B cell (primary cell): ENCODE data around the gene CERT1. TPM values are rescaled to one million over a fixed set of nuclear protein-coding genes. Genes with fewer than 3 reads are reported as not detected.
A peak's percentile ranks its signal among the peaks of the same experiment; 100 is the strongest.

ENCODE experiments used
- ATAC-seq: fragments of 200-7000 bp; cut with Tn5 transposase; one replicate; pipeline ENCODE4 v1.10.0; 2021; ENCODE audit warnings: low read depth, mild to moderate bottlenecking, moderate number of reproducible peaks, moderate library complexity
- CTCF ChIA-PET: fragments of 350-600 bp; sonication (Branson Sonifier 250); formaldehyde crosslinking; loops from one replicate; lab custom pipeline; 2021; ENCODE audit warnings: antibody characterized with exemption, inconsistent platforms; lab: Charles Lee
- POLR2A ChIA-PET: fragments of 350-600 bp; sonication (Branson Sonifier 250); formaldehyde crosslinking; loops from one replicate; lab custom pipeline; 2021; ENCODE audit warnings: antibody characterized with exemption; lab: Charles Lee
- DNase-seq: peaks from one replicate; pipeline ENCODE4 v3.0.0; 2013
- H2AFZ ChIP-seq: 2 replicates; pipeline ENCODE4 v1.6.1; 2012; ENCODE audit warnings: mild to moderate bottlenecking, low read depth, low read length; ENCODE audit not compliant: insufficient read depth, poor library complexity, severe bottlenecking
- H3K27ac ChIP-seq, 2 donors: 1 replicate in 1 of 2; 2 replicates in 1 of 2; pipeline ENCODE4 v1.5.1; 2012 to 2013; ENCODE audit warnings: low read length in 2 of 2, mild to moderate bottlenecking in 2 of 2, moderate library complexity in 1 of 2
- H3K27me3 ChIP-seq, 4 experiments: fragments of 200-600 bp in 1 of 4; sonication (generic) in 1 of 4; replicated peaks in 1 of 4; 1 replicate in 2 of 4; 2 replicates in 2 of 4; pipeline versions ENCODE4 v1.6.1 to v1.7.0; 2013 to 2016; ENCODE audit warnings: low read length in 3 of 4, mild to moderate bottlenecking in 2 of 4, mixed read lengths in 1 of 4, moderate library complexity in 1 of 4; ENCODE audit not compliant: insufficient read depth in 4 of 4, control insufficient read depth in 3 of 4; ENCODE audit errors: control extremely low read depth in 1 of 4
- H3K36me3 ChIP-seq, 2 experiments: replicated peaks in 1 of 2; 1 replicate in 1 of 2; 2 replicates in 1 of 2; pipeline versions ENCODE4 v1.6.1 to v1.7.1; 2013; ENCODE audit warnings: low read length in 1 of 2; ENCODE audit not compliant: insufficient read depth in 2 of 2, control insufficient read depth in 1 of 2; ENCODE audit errors: control extremely low read depth in 1 of 2, extremely low read depth in 1 of 2
- H3K4me1 ChIP-seq, 2 donors: fragments of 200-600 bp in 1 of 2; sonication (generic) in 1 of 2; 1 replicate in 1 of 2; 2 replicates in 1 of 2; pipeline versions ENCODE4 v1.5.1 to v1.6.1; 2013 to 2017; ENCODE audit warnings: low read length in 2 of 2; ENCODE audit not compliant: control insufficient read depth in 2 of 2, insufficient read depth in 2 of 2
- H3K4me2 ChIP-seq: replicated peaks from 2 replicates; pipeline ENCODE3; 2012; ENCODE audit warnings: mild to moderate bottlenecking, low read depth, low read length; ENCODE audit not compliant: poor library complexity, severe bottlenecking
- H3K4me3 ChIP-seq, 5 experiments: fragments of 200-600 bp in 1 of 5; sonication (generic) in 1 of 5; 1 replicate in 3 of 5; 2 replicates in 2 of 5; pipeline versions ENCODE4 v1.5.1 to v1.7.0; 2011 to 2016; ENCODE audit warnings: low read length in 4 of 5, mild to moderate bottlenecking in 4 of 5, low read depth in 2 of 5, control low read depth in 1 of 5, moderate library complexity in 1 of 5; ENCODE audit not compliant: insufficient read depth in 1 of 5; ENCODE audit errors: control extremely low read depth in 1 of 5, extremely low read depth in 1 of 5
- H3K79me2 ChIP-seq: fragments of 200-600 bp; sonication (generic); one replicate; pipeline ENCODE4 v1.6.0; 2016; ENCODE audit warnings: low read length; ENCODE audit not compliant: control insufficient read depth, insufficient read depth
- H3K9ac ChIP-seq: fragments of 200-600 bp; sonication (generic); 2 replicates; pipeline ENCODE4 v1.6.1; 2017; ENCODE audit warnings: mild to moderate bottlenecking, low read length, moderate library complexity
- H3K9me3 ChIP-seq, 3 donors: one replicate each; pipeline versions ENCODE4 v1.6.1 to v1.7.1; 2013; ENCODE audit warnings: low read length in 2 of 3; ENCODE audit not compliant: control insufficient read depth in 2 of 3, insufficient read depth in 1 of 3; ENCODE audit errors: control extremely low read depth in 1 of 3
- H4K20me1 ChIP-seq: 2 replicates; pipeline ENCODE4 v1.6.0; 2012; ENCODE audit warnings: mild to moderate bottlenecking, low read length; ENCODE audit not compliant: insufficient read depth, control insufficient read depth, poor library complexity, severe bottlenecking
- H3K27ac Mint-ChIP-seq: one replicate; pipeline ENCODE4 v1.8.0; 2021; ENCODE audit warnings: mixed read lengths
- H3K27me3 Mint-ChIP-seq: one replicate; pipeline ENCODE4 v1.8.0; 2021; ENCODE audit warnings: mixed read lengths
- H3K4me1 Mint-ChIP-seq: one replicate; pipeline ENCODE4 v1.8.0; 2021; ENCODE audit warnings: mixed read lengths
- H3K4me3 Mint-ChIP-seq: one replicate; pipeline ENCODE4 v1.8.0; 2021; ENCODE audit warnings: mixed read lengths
- H3K9me3 Mint-ChIP-seq: one replicate; pipeline ENCODE4 v1.8.0; 2022; ENCODE audit warnings: mixed read lengths; ENCODE audit not compliant: insufficient read depth
- CTCF ChIP-seq: fragments of 200-600 bp; IDR thresholded peaks from one replicate; pipeline ENCODE4 v1.8.0; 2022; ENCODE audit warnings: antibody characterized with exemption, mild to moderate bottlenecking
- EZH2 ChIP-seq: IDR thresholded peaks from 2 replicates; pipeline ENCODE4 v1.6.1; 2012; ENCODE audit warnings: borderline replicate concordance, low read depth, mild to moderate bottlenecking, moderate library complexity, low read length; ENCODE audit not compliant: insufficient read depth, poor library complexity, severe bottlenecking
- WGBS: methylation state at CpG from one replicate; pipeline ENCODE4 v1.1.5; 2013; ENCODE audit warnings: missing lambda C conversion rate; ENCODE audit not compliant: insufficient coverage; 5-methylcytosine and 5-hydroxymethylcytosine counted together
- intact Hi-C: fragments of 100-400 bp; cut with micrococcal nuclease; formaldehyde crosslinking; loops from one replicate; pipeline ENCODE4 v1.10.0; 2022
- polyA plus RNA-seq: library from polyadenylated mRNA; depleted of rRNA; stranded (reverse); fragments of >200 nt; gene quantifications from 2 replicates; pipeline ENCODE4 v1.2.3, GENCODE V29; 2012
- total RNA-seq, 2 donors: library from RNA; stranded (reverse); fragments of 120-200 nt in 1 of 2; gene quantifications; 1 replicate in 1 of 2; 2 replicates in 1 of 2; pipeline versions ENCODE4 v1.2.3 to v1.2.4, GENCODE V29; 2013 to 2022

Gene CERT1
- total and polyA plus RNA-seq, 2 donors (not counting 1 experiment from before 2014, with no cell fraction given), result 13.7 to 60.5 TPM

GRCh38 chr5:75526070-75526469 lies 14.6 kb upstream of the CERT1 start:
- H3K27ac Mint-ChIP-seq, result peak overlapping the region; percentile 81
- peaks cover 3% of the 10 kb centered on the region for H3K9me3 Mint-ChIP-seq
- POLR2A ChIA-PET, result interaction anchor here (1.7 kb wide), 1 partner anchor 14 kb away, joined by 7 read pairs; the partner anchor contains the start of genes CERT1 and POLK

More at GRCh38 chr5:75526070-75526469, 14.6 kb upstream of the CERT1 start:
- peak; percentile 51 for DNase-seq
- intact Hi-C loops, result no loop called here
- Histone ChIP-seq H3K27ac (peak overlapping the region; percentile 60 to 79), H3K9me3 (peaks cover 5 to 11% (median 6%) of the 10 kb centered on the region in 3 donors), H3K4me3 (peak overlapping the region in 3 of 5 experiments; percentile 5 to 34 (median 16)), H3K4me1 (peaks cover 27 to 39% of the 10 kb centered on the region in 2 donors), H4K20me1 (no peaks in the 10 kb centered on the region), H3K79me2 (peaks cover 70% of the 10 kb centered on the region), H2AFZ (peak overlapping the region; percentile 50), H3K27me3 (no peaks in the 10 kb centered on the region), H3K36me3 (peaks cover 0 to 2% of the 10 kb centered on the region in 2 experiments), H3K4me2 (peak overlapping the region; percentile 65), H3K9ac (peak overlapping the region; percentile 36)
- ATAC-seq, result peak; percentile 39
- no peaks in the 10 kb centered on the region for H3K27me3 Mint-ChIP-seq
- H3K4me3 Mint-ChIP-seq, result peak overlapping the region; percentile 40
- WGBS, result no CpG with 5 or more reads among the region's 2 CpGs
- H3K4me1 Mint-ChIP-seq, result peaks cover 43% of the 10 kb centered on the region
- TF ChIP-seq CTCF (no peak), EZH2 (no peak)
- CTCF ChIA-PET, result no interaction called here
